Erythroblast (primary cell): Measurements from ENCODE around the gene CD248.
"Not testable (repeated sequence)": the region's sequence is repeated elsewhere in the genome, so short reads cannot be mapped to it uniquely, and the experiment has no call there.

Experiments used
- DNase-seq, 2 experiments: peaks; one replicate each; lab custom pipeline; 2025; lab: John Stamatoyannopoulos, UW
- GATA1 ChIP-seq: IDR thresholded peaks from 2 replicates; pipeline ENCODE4 v1.6.1; 2011; ENCODE audit warnings: low read depth, mild to moderate bottlenecking, control low read depth, low read length, moderate library complexity
- POLR2A ChIP-seq: IDR thresholded peaks from 2 replicates; pipeline ENCODE4 v1.6.1; 2011; ENCODE audit warnings: mild to moderate bottlenecking, low read length

Gene CD248

GRCh38 chr11:66279092-66279734 is 37.6 kb downstream of the CD248 start:
- no peak for TF ChIP-seq GATA1
- TF ChIP-seq POLR2A: no peak
- no peak for DNase-seq

GRCh38 chr11:66278363-66279091 is 38.3 kb downstream of the CD248 start:
- peak; percentile 28 to 44 for DNase-seq
- TF ChIP-seq GATA1 (no peak), POLR2A (no peak)

GRCh38 chr11:66277471-66278362 is 39.1 kb downstream of the CD248 start, which contains the start of gene CNIH2:
CNIH2 (plus strand) TSS chr11:66278175; CDS start chr11:66278457, 282 bp downstream.
- TF ChIP-seq GATA1: no peak
- TF ChIP-seq POLR2A: peak; percentile 15
- DNase-seq: peak; percentile 41 to 61

GRCh38 chr11:66277064-66277463 is 39.8 kb downstream of the CD248 start:
- not testable (repeated sequence) for DNase-seq

- DNase-seq: not testable (repeated sequence)
Observed at GRCh38 chr11:66276619-66277018, 40.2 kb downstream of the CD248 start.

- no peak for DNase-seq
- TF ChIP-seq GATA1 (no peak), POLR2A (no peak)
Observed at GRCh38 chr11:66275984-66276612, 40.7 kb downstream of the CD248 start.

- TF ChIP-seq POLR2A (no peak), GATA1 (no peak)
Observed at GRCh38 chr11:66275396-66275795, 41.4 kb downstream of the CD248 start.

GRCh38 chr11:66274219-66274618 is 42.6 kb downstream of the CD248 start:
- TF ChIP-seq GATA1: no peak
- no peak for DNase-seq

More at GRCh38 chr11:66275396-66275795, 41.4 kb downstream of the CD248 start:
- DNase-seq: no peak

- no peak for TF ChIP-seq GATA1
- no peak for TF ChIP-seq POLR2A
- DNase-seq: no peak
Observed at GRCh38 chr11:66272596-66272995, 44.2 kb downstream of the CD248 start.

GRCh38 chr11:66271816-66272215 is 45.0 kb downstream of the CD248 start:
- no peak for DNase-seq
- TF ChIP-seq POLR2A (no peak), GATA1 (no peak)

- TF ChIP-seq GATA1 (no peak), POLR2A (no peak)
- DNase-seq: peak; percentile 59 to 69
Observed at GRCh38 chr11:66268952-66269905, 47.6 kb downstream of the CD248 start.

- peak; percentile 100 for DNase-seq
- TF ChIP-seq POLR2A (peak; percentile 74), GATA1 (no peak)
Observed at GRCh38 chr11:66268244-66268951, 48.4 kb downstream of the CD248 start, which contains the start of gene RAB1B. RAB1B (plus strand) TSS chr11:66268639; CDS start chr11:66268680, 41 bp downstream.
